AG04449 (cell line): Measurements from ENCODE around the gene CEP192.

Experiments
- CTCF ChIA-PET: fragments of 350-600 bp; formaldehyde crosslinking; extraction: SDS; loops from one replicate; lab custom pipeline; 2021; ENCODE audit warnings: antibody characterized with exemption; lab: Yijun Ruan, JAX
- POLR2A ChIA-PET: fragments of 400-600, 350-600 bp; formaldehyde crosslinking; extraction: SDS; loops from one replicate; lab custom pipeline; 2020; ENCODE audit warnings: antibody characterized with exemption, inconsistent platforms; lab: Yijun Ruan, JAX
- DNase-seq: peaks from one replicate; pipeline ENCODE4 v3.0.0-alpha.2; 2010; ENCODE audit warnings: low read depth, low spot score
- H3K4me3 ChIP-seq: 2 replicates; pipeline ENCODE4 v1.5.1; 2011; ENCODE audit warnings: low read depth, mild to moderate bottlenecking, control low read depth, low read length
- TF ChIP-seq, protein P1 (sequence below): IDR thresholded peaks from one replicate; pipeline ENCODE4 v1.5.1; 2011; ENCODE audit warnings: mild to moderate bottlenecking, moderate library complexity, low read length, control low read depth, inconsistent platforms; ENCODE audit not compliant: insufficient read depth; ENCODE audit errors: missing control alignments

CEP192 gene

GRCh38 chr18:13036622-13037320 lies 45.6 kb downstream of the CEP192 start:
- DNase-seq = peak; percentile 28
- POLR2A ChIA-PET = interaction anchor here (0.6 kb wide), 1 partner anchor 33 kb away, joined by 3 read pairs; no protein-coding TSS in a partner anchor
- no peak overlapping the region for H3K4me3 ChIP-seq
- CTCF ChIA-PET = interaction anchor here (1.1 kb wide), 1 partner anchor 119 kb away, joined by 3 read pairs; no protein-coding TSS in a partner anchor
- TF ChIP-seq, protein P1, sequence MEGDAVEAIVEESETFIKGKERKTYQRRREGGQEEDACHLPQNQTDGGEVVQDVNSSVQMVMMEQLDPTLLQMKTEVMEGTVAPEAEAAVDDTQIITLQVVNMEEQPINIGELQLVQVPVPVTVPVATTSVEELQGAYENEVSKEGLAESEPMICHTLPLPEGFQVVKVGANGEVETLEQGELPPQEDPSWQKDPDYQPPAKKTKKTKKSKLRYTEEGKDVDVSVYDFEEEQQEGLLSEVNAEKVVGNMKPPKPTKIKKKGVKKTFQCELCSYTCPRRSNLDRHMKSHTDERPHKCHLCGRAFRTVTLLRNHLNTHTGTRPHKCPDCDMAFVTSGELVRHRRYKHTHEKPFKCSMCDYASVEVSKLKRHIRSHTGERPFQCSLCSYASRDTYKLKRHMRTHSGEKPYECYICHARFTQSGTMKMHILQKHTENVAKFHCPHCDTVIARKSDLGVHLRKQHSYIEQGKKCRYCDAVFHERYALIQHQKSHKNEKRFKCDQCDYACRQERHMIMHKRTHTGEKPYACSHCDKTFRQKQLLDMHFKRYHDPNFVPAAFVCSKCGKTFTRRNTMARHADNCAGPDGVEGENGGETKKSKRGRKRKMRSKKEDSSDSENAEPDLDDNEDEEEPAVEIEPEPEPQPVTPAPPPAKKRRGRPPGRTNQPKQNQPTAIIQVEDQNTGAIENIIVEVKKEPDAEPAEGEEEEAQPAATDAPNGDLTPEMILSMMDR = no peak

- ChIA-PET CTCF (no interaction called here), POLR2A (no interaction called here)
- no peak for DNase-seq
- H3K4me3 ChIP-seq = no peak overlapping the region
- TF ChIP-seq, protein P1 = no peak
Measured at GRCh38 chr18:13039806-13040205, 48.6 kb downstream of the CEP192 start.

GRCh38 chr18:13043066-13043465 lies 51.9 kb downstream of the CEP192 start:
- ChIA-PET CTCF (no interaction called here), POLR2A (no interaction called here)
- DNase-seq = no peak
- H3K4me3 ChIP-seq = no peak overlapping the region
- TF ChIP-seq, protein P1 = no peak

DNA sequence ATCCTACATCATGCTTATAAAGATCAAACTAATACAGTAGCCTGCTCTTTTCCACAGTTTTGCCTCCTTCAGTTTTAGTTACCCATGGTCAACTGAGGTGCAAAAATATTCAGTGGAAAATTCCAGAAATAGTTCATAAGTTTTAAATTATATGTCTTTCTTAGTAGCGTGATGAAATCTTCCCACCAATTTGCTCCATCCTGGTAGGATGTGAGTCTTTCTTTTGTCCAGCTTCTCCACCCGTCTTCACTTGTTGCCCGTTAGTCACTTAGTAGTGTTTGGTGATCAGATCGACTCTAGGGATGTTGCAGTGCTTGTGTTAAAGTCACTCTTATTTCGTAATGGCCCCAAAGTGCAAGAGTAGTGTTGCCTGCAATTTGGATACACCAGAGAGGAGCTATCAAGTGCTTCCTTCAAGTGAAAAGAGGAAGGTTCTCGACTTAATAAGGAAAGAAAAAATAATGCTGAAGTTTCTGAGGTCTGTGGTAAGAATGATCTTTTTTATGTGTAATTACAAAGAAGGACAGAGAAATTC lies 57.0 kb downstream of the CEP192 start:
- H3K4me3 ChIP-seq = no peak overlapping the region
- CTCF ChIA-PET = no interaction called here
- POLR2A ChIA-PET = no interaction called here
- TF ChIP-seq, protein P1 = no peak
- no peak for DNase-seq

GRCh38 chr18:13051159-13051558 lies 60.0 kb downstream of the CEP192 start:
- no peak overlapping the region for H3K4me3 ChIP-seq
- ChIA-PET CTCF (interaction anchor here (1.3 to 1.9 kb wide), 2 partner anchors 18 to 108 kb away, joined by 3 to 5 read pairs; no protein-coding TSS in a partner anchor), POLR2A (no interaction called here)
- TF ChIP-seq, protein P1 = no peak
- no peak for DNase-seq

- no peak overlapping the region for H3K4me3 ChIP-seq
- TF ChIP-seq, protein P1 = no peak
- ChIA-PET CTCF (interaction anchor here (1.3 to 1.9 kb wide), 2 partner anchors 19 to 108 kb away, joined by 3 to 5 read pairs; no protein-coding TSS in a partner anchor), POLR2A (no interaction called here)
- no peak for DNase-seq
Measured at GRCh38 chr18:13051950-13052349, 60.8 kb downstream of the CEP192 start.
